Measurements from ENCODE around the gene ZNF469. TPM values are rescaled to one million over a fixed set of nuclear protein-coding genes. Genes with fewer than 3 reads are reported as not detected.

ZNF469 gene
- total and polyA plus RNA-seq, 9 of the 15 experiments (the other 6 are each of a cell fraction or from before 2014, with no cell fraction given) = 0.01 to 0.04 TPM; not detected in 7

DNA sequence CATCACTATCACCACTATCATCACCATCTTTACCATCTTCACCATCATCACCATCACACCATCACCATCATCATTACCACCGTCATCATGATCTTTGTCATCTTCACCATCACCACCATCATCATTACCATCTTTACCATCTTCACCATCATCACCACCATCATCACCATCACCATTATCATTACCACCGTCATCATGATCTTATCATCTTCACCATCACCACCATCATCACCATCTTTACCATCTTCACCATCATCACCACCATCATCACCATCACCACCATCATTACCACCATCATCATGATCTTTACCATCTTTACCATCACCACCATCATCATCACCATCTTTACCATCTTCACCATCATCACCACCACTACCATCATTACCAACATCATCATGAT lies 10.2 kb upstream of the ZNF469 start (continued):
- no peak for TF ChIP-seq ATF1 (CRISPR knock-in tag; IDR thresholded peaks at IDR 0.05)
- peak; percentile 35; the same call in 1 of the 2 replicates for TF ChIP-seq ATF1 (tag; IDR thresholded peaks at IDR 0.05)
- TF ChIP-seq HDAC1 (IDR thresholded peaks at IDR 0.05) = peak in 1 of 2 experiments; percentile 46; a peak in 1 of 4 replicates
- no peak for TF ChIP-seq FOXJ2 (tag; IDR thresholded peaks at IDR 0.05)

DNA sequence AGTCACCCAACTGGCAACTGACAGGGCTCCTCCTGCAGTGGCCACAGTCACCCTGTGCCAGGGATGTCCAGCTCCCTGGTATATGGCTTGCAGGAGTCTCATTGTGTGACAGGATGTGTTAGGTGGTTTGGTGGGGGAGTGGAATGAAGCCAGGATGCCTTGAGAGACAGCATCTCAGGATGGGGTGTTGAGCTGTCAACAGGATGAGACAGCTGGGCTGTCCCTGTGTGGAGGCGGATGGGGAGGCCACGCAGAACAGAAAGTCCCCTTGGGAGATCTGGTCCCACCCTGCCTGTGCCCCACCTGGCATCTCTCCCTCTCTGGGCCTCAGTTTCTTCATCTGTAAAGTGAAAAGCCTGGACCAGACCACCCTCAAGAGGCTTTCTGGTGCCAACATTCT lies 9.5 kb upstream of the ZNF469 start:
- Histone ChIP-seq H3K9me3 (replicated peaks; ENCODE audit: control insufficient read depth, insufficient read depth, low read depth, low read length) (peaks cover 8% of the 10 kb centered on the region; the same call in 1 of the 2 replicates), H3K27ac (ENCODE audit: extremely low read depth, low read depth, low read length) (no peak overlapping the region), H3K36me3 (ENCODE audit: control insufficient read depth, insufficient read depth, low read length) (no peaks in the 10 kb centered on the region), H3K79me2 (ENCODE audit: control insufficient read depth, insufficient read depth, low read length) (no peaks in the 10 kb centered on the region), H3K27me3 (ENCODE audit: control insufficient read depth in 2 of 2, insufficient read depth in 2 of 2, low read length in 2 of 2) (peaks cover 35 to 70% of the 10 kb centered on the region in 2 experiments; a peak in 4 of 5 replicates), H2AFZ (ENCODE audit: low read depth, low read length) (no peak overlapping the region), H3K4me2 (ENCODE audit: insufficient read depth, low read length) (no peak overlapping the region), H3K4me1 (replicated peaks in 1 of 2; ENCODE audit: control insufficient read depth in 2 of 2, insufficient read depth in 2 of 2, low read length in 2 of 2) (peaks cover 0 to 24% of the 10 kb centered on the region in 2 experiments; a peak in 1 of 5 replicates), H4K20me1 (replicated peaks; ENCODE audit: control insufficient read depth, insufficient read depth, low read length) (0 out of 2 replicates have a peak, but pooled peaks cover 2% of the 10 kb centered on the region), H3K9ac (ENCODE audit: insufficient read depth in 1 of 2, low read depth in 2 of 2, low read length in 2 of 2) (no peak overlapping the region), H3K9me1 (ENCODE audit: control insufficient read depth, insufficient read depth, low read length) (no peaks in the 10 kb centered on the region), H3K4me3 (no peak overlapping the region)
- in situ Hi-C loops (cut with MboI) = no loop called here
- TF ChIP-seq EP300 (IDR thresholded peaks at IDR 0.05; ENCODE audit: low read length) (no peak), BMI1 (IDR thresholded peaks at IDR 0.05; ENCODE audit: low read length) (no peak), CREM (IDR thresholded peaks at IDR 0.05; ENCODE audit: low read depth) (no peak), CEBPG (CRISPR knock-in tag; IDR thresholded peaks at IDR 0.05) (no peak), CEBPG (tag; conservative IDR thresholded peaks at IDR 0.05 in 1 of 2, IDR thresholded peaks at IDR 0.05 in 1 of 2) (no peak), SIX5 (IDR thresholded peaks at IDR 0.05; ENCODE audit: borderline replicate concordance in 1 of 2, insufficient read depth in 1 of 2, low read depth in 1 of 2, low read length in 2 of 2) (no peak), MEF2D (tag; conservative IDR thresholded peaks at IDR 0.05; ENCODE audit: low read depth) (no peak)
- TF ChIP-seq, protein P1, sequence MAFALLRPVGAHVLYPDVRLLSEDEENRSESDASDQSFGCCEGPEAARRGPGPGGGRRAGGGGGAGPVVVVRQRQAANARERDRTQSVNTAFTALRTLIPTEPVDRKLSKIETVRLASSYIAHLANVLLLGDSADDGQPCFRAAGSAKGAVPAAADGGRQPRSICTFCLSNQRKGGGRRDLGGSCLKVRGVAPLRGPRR (CRISPR knock-in tag; IDR thresholded peaks at IDR 0.05) = no peak
- TF ChIP-seq, protein P2, sequence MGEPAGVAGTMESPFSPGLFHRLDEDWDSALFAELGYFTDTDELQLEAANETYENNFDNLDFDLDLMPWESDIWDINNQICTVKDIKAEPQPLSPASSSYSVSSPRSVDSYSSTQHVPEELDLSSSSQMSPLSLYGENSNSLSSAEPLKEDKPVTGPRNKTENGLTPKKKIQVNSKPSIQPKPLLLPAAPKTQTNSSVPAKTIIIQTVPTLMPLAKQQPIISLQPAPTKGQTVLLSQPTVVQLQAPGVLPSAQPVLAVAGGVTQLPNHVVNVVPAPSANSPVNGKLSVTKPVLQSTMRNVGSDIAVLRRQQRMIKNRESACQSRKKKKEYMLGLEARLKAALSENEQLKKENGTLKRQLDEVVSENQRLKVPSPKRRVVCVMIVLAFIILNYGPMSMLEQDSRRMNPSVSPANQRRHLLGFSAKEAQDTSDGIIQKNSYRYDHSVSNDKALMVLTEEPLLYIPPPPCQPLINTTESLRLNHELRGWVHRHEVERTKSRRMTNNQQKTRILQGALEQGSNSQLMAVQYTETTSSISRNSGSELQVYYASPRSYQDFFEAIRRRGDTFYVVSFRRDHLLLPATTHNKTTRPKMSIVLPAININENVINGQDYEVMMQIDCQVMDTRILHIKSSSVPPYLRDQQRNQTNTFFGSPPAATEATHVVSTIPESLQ (CRISPR knock-in tag; IDR thresholded peaks at IDR 0.05) = no peak
- TF ChIP-seq, protein P3, sequence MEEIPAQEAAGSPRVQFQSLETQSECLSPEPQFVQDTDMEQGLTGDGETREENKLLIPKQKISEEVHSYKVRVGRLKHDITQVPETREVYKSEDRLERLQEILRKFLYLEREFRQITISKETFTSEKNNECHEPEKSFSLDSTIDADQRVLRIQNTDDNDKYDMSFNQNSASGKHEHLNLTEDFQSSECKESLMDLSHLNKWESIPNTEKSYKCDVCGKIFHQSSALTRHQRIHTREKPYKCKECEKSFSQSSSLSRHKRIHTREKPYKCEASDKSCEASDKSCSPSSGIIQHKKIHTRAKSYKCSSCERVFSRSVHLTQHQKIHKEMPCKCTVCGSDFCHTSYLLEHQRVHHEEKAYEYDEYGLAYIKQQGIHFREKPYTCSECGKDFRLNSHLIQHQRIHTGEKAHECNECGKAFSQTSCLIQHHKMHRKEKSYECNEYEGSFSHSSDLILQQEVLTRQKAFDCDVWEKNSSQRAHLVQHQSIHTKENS (CRISPR knock-in tag; IDR thresholded peaks at IDR 0.05) = no peak
- TF ChIP-seq, protein P4, sequence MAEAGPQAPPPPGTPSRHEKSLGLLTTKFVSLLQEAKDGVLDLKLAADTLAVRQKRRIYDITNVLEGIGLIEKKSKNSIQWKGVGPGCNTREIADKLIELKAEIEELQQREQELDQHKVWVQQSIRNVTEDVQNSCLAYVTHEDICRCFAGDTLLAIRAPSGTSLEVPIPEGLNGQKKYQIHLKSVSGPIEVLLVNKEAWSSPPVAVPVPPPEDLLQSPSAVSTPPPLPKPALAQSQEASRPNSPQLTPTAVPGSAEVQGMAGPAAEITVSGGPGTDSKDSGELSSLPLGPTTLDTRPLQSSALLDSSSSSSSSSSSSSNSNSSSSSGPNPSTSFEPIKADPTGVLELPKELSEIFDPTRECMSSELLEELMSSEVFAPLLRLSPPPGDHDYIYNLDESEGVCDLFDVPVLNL (CRISPR knock-in tag; IDR thresholded peaks at IDR 0.05; ENCODE audit: low read depth) = no peak
- no peak for ATAC-seq
- intact Hi-C loops (cut with micrococcal nuclease) = loop anchor here (10.0 kb wide), 1 partner anchor 88 kb away; no protein-coding TSS in a partner anchor
- DNase-seq (ENCODE audit: extremely low read depth in 1 of 4, low spot score in 3 of 4) = no peak
- BruUV-seq (replicated peaks) = no TSS peak
- ChIA-PET POLR2A (interaction anchor here (0.5 kb wide), 1 partner anchor 1148 kb away, joined by 3 read pairs; no protein-coding TSS in a partner anchor), CTCF (ENCODE audit: low intra/inter-chr PET ratio) (no interaction called here)
- FAIRE-seq = no peak
- 4% methylated on average over 2 of the region's 2 CpGs for WGBS (ENCODE audit: insufficient coverage, low coverage, missing lambda C conversion rate)

Measured in K562 (cell line).